Effector CD4-positive, alpha-beta T cell (primary cell): ENCODE measurements around the gene FADD.

Experiments used
- DNase-seq: peaks from one replicate; pipeline ENCODE4 v3.0.0-alpha.2; 2020

Gene FADD

GRCh38 chr11:70240337-70240736 lies 37.2 kb downstream of the FADD start:
- DNase-seq, result no peak

- DNase-seq, result no peak
Measured at GRCh38 chr11:70241709-70242108, 38.6 kb downstream of the FADD start.

- DNase-seq, result no peak
Measured at GRCh38 chr11:70242885-70243284, 39.8 kb downstream of the FADD start.

GRCh38 chr11:70243912-70244652 lies 41.0 kb downstream of the FADD start:
- DNase-seq, result no peak

GRCh38 chr11:70244698-70245097 lies 41.6 kb downstream of the FADD start:
- DNase-seq, result no peak

GRCh38 chr11:70246196-70246595 lies 43.1 kb downstream of the FADD start:
- no peak for DNase-seq

GRCh38 chr11:70247042-70247709 lies 44.1 kb downstream of the FADD start:
- DNase-seq, result no peak

GRCh38 chr11:70247710-70248072 lies 44.6 kb downstream of the FADD start:
- DNase-seq, result no peak

GRCh38 chr11:70250876-70251658 lies 48.0 kb downstream of the FADD start:
- DNase-seq, result no peak

- no peak for DNase-seq
Measured at GRCh38 chr11:70251659-70252321, 48.7 kb downstream of the FADD start.

- no peak for DNase-seq
Measured at GRCh38 chr11:70252844-70253243, 49.7 kb downstream of the FADD start.

GRCh38 chr11:70255477-70256116 lies 52.5 kb downstream of the FADD start:
- no peak for DNase-seq
